ENCODE data around the gene TLL1.

Gene TLL1

DNA sequence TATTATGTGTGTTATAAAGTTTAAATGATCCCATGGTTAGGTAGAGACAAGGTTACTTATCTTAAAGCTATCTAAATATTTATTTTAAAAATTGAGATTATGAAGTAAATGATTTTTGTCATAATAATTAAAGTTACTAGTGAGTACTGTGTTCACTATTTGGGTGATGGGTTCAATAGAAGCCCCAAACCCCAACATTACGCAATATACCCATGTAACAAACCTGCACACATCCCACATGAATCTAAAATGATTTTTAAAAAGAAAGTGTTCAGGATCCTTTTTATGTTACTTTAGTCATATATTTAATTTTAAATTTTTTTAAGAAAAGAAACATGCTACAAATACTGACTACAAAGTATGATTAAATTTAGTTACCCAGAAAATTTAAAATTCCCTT is 193.9 kb downstream of the TLL1 start:
- no peak for DNase-seq

DNA sequence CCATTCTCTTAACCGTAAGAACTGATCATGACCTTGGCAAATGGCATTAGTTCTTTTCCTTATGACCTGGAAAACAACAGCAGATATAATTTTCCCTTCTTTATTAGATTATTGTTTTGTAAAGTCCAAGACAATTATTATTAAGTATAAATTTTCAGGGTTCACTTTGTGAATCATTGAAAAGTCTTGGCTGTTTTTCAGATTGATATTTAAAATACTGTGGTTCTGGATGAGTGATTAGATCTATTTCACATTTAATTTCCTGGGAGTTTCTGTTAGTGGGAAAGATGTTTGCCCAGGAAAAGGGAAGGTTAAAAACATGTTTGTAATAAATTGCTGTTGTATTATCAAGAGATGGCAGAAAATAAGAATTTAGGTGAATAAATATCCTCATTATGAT is 194.9 kb downstream of the TLL1 start:
- no peak for DNase-seq

DNA sequence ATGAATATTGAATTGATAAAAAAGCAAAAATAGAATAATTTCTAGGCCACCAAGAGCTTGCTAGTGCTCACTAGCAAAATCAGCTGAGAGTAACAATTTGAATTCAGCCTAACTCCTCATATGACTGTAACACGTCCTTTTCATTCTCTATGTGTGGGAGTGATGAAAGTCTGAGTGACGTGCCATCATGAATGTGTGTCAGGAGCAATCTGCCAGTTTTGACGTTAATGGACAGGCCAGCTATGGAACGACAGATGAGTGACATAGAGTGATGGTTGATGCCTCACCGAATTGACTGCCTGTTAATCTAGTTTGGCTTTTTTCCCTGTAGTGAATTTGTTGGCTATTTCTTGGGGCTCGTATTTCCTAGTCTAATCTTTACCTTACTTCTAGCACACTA is 200.7 kb downstream of the TLL1 start:
- no peak for DNase-seq

DNA sequence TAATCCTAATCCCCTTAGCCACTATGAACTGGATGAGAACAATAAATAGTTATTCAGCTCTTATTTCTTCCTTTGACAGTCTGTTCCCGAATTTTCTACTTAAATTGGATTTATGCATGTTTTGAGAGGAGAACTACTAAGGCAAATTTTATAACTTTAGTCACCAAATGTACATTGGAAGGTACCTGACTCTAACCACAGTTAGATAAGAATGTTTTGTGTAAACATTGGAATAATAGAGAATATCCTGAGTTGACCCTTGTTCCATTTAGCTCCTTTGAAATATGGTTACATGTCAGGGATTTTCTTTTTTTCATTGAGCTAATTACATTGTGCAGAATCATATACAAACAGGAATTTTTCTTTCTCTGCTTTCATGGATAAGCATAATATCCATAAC is 202.6 kb downstream of the TLL1 start:
- no peak for DNase-seq

DNA sequence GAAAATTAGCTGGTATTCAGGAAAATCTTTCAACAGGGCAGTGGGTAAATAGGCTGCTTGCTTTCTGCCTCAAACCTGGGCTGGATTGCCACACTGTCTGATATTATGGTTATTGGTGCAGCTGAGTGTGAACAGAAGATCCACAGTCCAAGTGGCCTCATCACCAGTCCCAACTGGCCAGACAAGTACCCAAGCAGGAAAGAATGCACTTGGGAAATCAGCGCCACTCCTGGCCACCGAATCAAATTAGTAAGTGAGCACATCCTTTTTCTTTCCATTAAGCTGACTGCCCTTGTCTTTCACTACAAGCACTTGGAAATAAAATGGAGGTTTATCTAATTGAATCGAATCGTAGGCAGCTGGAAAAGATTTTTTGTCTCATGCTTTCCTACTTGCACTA is 204.7 kb downstream of the TLL1 start:
- DNase-seq, result no peak

DNA sequence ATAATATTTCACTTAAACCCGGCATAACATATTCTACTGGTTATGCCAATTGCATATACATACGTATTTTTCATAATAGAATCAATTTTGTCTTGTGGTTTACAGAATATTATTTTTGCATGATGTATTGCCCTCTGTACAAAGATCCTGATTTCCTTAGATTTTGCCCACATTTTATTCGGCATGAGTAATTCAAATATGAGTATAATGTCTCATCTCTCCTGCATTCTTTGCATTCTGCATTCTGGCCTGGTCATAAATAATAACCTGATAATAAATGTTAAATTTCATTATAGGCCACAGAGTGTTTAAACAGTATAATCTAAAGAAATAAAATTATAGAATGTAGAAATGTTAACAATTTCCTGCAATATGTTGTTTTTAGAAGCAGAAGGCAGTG is 205.3 kb downstream of the TLL1 start:
- no peak for DNase-seq

DNA sequence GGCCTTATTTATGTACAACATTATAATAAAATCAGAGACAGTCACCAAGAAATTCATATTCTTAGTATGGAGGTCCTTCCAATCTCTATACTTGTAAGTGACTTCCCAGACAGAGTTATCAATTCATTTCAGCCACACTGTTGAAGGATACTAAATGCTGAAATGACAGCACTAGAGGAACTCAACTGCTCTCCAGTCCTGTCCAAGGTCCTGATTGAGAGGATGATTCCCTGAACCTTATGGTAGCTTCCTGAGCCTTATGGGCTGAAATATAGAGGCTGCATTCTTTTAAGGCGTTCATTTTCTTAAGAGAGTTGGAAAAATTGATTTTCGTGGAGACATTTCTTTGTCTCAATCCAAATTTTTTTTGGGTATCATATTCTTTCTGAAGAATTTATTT is 205.9 kb downstream of the TLL1 start:
- DNase-seq, result no peak

DNA sequence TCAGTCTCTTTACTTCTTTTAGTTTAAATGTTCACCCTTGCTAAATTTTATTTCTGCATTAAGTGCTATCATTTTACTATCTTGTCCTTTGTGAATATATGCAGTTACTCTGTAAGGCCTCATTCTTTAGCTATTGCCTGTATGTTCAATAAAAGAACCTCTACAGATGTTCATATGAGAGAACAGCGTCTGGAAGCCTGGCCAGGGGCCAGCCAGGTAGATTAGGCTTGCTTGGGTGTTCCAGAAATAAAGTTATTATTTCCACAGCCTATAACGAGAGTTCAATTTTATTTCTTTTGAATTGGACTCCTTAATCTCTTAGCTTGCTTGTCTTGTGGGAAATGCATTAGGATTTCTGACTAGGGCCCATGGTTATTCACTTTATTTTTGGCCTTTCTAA is 214.5 kb downstream of the TLL1 start:
- DNase-seq, result no peak

DNA sequence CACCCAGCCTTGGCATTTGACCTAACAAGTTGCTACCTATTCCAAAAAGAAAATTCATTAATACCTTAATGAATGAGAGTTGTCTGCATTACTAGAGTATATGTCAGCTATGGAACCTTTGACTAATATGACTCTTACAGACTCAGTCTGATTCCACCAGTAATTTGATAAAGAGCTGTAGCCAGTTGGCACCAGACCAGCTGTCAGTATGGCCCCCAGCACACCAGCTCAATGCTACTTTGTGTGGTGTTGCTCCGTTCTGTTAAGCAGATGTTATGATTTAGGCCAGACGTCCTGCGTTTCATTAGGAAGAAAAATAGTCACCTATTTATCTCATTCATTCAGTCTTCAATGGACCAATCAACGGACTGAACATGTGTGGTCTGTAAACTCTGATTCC is 215.5 kb downstream of the TLL1 start:
- DNase-seq, result no peak

DNA sequence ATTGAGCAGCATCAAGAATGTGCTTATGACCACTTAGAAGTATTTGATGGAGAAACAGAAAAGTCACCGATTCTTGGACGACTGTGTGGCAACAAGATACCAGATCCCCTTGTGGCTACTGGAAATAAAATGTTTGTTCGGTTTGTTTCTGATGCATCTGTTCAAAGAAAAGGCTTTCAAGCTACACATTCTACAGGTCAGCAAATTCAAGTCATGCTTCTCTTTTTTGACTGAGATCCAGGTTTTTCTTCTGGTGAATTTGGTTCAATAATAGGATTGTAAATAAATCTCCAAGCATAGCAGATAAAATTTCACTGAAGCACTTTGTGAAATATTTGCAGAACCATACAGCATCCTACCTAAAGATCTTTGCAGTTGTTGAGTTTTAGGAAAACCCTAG is 218.1 kb downstream of the TLL1 start:
- no peak for DNase-seq

DNA sequence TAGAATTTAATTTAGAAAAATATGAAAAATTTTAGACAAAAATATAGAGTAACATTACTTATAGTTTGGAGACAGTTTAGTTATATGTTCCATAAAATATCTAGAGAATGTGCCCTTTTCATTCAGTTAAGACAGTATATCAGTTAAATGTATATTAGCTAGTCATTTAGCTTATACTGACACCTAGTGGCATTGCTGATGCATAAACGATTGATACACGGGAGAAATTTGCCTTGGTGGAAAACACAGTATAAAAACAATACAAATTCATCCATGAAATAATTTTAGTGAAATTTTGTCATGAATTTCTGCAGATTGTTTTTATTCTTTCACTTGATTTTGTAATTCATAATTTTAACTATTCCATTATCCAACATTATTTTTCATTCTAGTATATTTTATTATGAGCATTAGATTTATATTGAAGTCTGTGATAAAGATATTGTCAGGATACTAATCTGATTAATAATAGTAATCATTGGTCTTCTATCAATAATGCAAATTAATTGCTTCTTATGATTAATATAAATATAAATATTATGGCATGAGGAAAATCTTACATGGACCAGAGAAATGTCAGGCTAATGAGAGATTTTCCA is 219.0 kb downstream of the TLL1 start:
- DNase-seq, result no peak

DNA sequence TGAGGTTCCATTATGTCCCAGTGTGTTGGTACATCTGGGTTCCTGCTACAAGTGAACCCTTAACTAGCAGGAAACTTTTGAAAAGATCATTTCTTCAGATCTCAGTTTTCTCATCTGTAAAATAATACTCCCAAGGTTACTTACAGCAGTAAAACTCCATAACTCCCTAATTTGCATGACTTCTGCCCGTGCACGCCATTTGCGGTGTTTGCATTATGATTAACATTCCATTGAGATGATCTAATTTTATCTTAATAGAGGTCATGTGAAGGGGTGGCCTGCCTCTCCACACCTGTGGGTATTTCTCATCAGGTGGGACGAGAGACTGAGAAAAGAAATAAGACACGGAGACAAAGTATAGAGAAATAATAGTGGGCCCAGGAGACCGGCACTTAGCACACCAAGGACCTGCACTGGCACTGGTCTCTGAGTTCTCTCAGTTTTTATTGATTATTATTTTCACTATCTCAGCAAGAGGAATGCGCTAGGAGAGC is 219.8 kb downstream of the TLL1 start:
- DNase-seq, result no peak

DNA sequence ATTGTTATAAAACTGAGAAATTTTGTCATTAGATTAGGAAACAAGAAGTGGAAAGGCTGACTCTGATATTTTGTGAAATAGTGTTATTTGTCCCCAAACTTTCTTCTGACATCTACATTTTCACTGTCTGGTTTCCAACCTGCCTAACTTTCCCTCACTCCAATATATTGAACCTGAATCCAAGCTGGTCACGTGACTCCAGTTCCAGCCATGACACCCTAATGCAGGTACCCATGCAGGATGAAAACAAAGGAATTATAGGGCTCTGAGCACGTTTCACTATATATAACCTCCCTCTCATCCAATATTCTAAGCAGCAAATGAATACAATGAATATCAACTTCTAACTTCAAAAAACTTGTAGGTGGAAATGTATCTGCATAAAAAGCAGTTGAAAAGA is 231.6 kb downstream of the TLL1 start:
- DNase-seq, result no peak

DNA sequence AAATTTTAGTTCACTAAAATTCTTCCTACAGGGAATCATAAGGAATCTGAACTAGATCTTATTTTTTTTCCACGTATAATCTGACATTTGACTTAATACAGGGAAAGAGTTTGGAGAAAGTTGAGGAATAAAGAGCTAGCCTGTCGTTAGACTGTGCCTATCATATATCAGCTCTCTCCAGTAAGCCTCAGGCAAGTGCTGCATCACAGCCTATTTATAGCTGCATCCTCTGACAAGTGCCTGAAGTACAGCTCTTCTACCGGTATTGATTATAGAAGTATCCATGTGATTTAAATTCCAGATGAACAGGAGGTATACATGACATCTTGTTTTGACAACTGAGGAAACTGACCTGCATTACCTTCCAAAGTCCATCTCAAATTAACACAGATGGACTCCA is 248.9 kb downstream of the TLL1 start:
- DNase-seq, result no peak

DNA sequence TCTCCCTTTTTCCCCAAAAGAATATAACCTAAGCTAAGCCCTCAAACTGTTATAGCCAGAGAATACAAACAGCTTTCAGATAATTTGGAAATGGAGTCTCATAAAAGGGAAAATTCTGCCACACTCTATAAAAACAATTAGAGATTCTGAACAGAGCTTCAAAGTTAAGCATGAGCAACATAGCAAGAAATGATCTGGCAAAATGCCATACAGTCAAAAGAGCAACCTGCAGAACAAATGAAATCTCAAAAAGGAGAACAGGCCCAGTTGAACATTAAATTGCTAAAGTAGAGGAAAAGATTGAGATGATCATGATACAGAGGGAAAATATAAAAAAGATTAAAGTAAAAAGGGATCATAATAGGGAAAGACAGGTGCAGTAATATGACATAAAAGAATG is 250.5 kb downstream of the TLL1 start:
- DNase-seq, result no peak

DNA sequence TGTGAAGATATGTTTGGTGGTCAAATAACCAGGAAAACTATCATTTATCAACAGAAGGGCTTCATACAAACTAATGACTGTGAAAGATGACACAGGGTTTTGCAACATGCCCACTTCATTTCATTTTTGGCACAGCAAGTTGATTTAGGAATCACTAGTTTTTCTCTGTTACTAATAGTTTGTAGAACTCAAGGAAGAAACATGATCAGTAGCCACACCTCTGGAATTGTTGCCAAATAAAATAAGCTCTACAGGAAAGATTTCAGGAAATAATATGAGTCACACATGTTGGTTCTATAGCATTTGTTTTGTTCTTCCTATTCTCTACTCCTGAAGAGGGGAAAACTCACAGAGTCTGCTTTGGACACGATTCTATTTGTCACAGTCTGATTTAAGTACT is 255.4 kb downstream of the TLL1 start:
- no peak for DNase-seq

DNA sequence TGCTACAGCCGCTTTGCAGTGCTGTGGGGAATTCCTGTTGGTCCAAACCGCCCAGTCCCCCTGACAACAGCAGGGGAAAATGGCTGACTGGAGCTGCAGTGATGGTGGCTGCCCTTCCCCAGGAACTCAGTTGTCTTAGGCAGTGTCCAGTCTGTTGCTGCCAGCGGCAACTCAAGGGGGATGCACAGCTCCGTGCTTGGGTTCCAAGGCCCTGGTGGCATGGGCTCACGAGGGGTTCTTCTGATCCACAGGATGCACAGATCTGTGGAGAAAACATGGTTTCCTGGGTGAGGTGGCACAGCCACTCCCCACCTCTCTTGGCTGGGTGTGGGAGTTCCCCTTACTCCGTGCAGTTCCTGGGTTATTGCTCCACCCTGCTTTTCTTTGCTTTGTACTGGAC is 261.2 kb downstream of the TLL1 start:
- no peak for DNase-seq

DNA sequence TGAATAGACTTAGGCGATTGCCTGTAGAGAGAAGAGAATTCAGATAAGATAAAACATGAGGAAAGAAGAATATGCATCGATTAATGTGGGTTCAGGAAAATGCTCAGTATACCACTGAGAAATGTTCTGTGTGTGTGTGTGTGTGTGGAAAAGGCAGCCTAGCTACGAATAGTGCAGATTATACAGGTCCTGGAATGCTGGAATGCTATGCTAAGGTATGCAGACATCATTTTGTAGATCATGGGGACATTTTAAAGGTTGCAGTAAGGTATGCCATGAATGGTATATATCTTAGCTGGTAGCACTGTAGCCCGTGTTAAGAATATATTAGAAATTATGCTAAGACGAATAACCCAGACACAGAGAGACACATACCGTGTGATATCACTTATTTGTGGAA is 267.9 kb downstream of the TLL1 start:
- no peak for DNase-seq

DNA sequence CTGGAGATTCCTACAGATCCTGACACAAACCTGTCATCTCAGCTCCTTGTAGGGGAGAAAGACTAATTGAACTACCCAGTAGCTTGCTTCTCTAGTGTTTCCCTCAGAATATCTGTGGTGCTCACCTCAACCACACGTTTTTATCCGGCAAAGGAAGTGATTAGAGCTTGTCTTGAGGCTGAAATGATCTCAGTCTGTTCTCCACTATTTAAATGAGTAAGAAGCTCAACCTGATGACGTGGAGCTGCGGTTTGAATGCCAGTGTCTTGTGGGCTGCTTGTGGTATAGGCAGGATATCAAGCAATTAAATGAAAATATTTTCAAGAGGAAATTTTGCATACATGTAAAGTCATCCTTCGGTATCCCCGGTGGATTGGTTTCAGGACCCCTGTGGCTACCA is 270.2 kb downstream of the TLL1 start:
- no peak for DNase-seq

DNA sequence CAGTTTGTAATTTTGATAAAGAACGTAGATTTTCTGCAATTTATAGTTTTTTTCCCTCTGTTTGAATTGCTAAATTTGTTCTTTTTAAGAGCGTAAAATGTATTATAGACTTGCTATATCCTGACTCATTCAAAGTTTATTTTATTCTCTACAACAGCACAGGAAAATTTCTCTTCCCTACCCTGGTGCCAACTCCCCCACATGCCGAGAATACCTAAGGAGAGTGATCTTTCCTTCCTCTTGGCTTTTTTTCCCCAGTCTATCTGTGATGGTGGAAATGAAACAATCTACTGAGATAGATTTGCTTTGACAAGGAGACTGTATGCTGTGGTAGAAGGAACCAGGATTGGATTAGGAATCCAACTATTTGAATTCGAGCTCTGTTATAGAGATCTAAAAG is 271.6 kb downstream of the TLL1 start:
- DNase-seq, result no peak

DNA sequence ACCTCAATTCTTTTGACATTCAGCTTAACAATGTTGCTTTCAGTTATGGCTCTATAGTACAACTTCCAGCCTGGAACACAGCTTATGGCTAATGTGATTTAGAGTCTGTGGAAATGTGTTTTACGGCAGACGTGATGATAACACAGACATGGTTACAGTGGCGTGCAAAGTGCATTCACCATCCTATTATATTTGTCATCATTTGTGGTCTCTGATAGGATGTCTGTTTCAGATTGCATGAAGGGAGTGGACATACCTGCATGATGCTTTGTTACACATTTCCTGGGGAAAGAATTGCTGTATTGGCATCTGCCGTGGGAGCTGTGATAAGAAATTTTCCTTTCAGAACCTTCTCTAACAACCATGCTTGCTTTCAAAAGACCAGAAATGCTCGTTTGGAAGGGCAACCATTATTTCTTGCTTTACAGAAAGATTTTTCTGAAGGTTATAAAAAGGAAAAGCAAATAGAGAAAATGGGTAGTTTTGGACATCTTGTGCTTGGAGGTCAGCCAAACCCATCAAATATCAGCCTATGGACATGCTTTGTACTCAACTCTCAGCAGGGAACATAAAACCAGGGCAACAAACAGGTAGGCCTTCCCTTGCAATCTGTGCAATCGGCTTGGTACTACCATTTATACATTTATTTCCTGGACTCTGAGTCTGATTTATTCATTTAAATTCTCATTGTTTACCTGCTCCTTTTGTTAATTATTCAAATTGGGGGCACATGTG is 273.9 kb downstream of the TLL1 start:
- no peak for DNase-seq

Measured in central memory CD4-positive, alpha-beta T cell (primary cell).